GM12872 (cell line): ENCODE results near the gene ENOX1.

Experiments
- CTCF ChIP-seq: IDR thresholded peaks from 3 replicates; pipeline ENCODE4 v1.5.1; 2011; ENCODE audit warnings: low read depth, mild to moderate bottlenecking, low read length, moderate library complexity; ENCODE audit not compliant: insufficient read depth

Gene ENOX1

GRCh38 chr13:43315522-43315921, 471.2 kb downstream of the ENOX1 start:
- TF ChIP-seq CTCF: no peak

- TF ChIP-seq CTCF: no peak
Observed at GRCh38 chr13:43309311-43309710, 477.5 kb downstream of the ENOX1 start.

GRCh38 chr13:43307921-43308433, 478.8 kb downstream of the ENOX1 start:
- TF ChIP-seq CTCF: no peak

GRCh38 chr13:43307221-43307920, 479.4 kb downstream of the ENOX1 start:
- no peak for TF ChIP-seq CTCF

GRCh38 chr13:43306372-43306771, 480.4 kb downstream of the ENOX1 start:
- no peak for TF ChIP-seq CTCF

- no peak for TF ChIP-seq CTCF
Observed at GRCh38 chr13:43305416-43305815, 481.4 kb downstream of the ENOX1 start.

- no peak for TF ChIP-seq CTCF
Observed at GRCh38 chr13:43304945-43305344, 481.8 kb downstream of the ENOX1 start.
